SK-N-SH treated with all-trans-retinoic acid at 6 μM for 48 hours (cell line): Measurements from ENCODE around the gene MYBPC1.

ENCODE experiments used
- ATAC-seq: fragments of 200-7000 bp; cut with Tn5 transposase; 3 replicates; pipeline ENCODE4 v1.9.1; 2020; ENCODE audit warnings: mild to moderate bottlenecking, moderate library complexity
- ARNTL ChIP-seq: fragments of 450-650 bp; formaldehyde crosslinking; IDR thresholded peaks from 2 replicates; pipeline ENCODE4 v1.5.0; 2020; ENCODE audit warnings: low read depth, mild to moderate bottlenecking, moderate library complexity, borderline replicate concordance
- BACH2 ChIP-seq: fragments of 250-450 bp; sonication (Bioruptor Pico); IDR thresholded peaks from 2 replicates; pipeline ENCODE4 v1.9.0; 2021; ENCODE audit warnings: mild to moderate bottlenecking, borderline replicate concordance
- CREB5 ChIP-seq: fragments of 250-450 bp; sonication (Bioruptor Pico); IDR thresholded peaks from 2 replicates; pipeline ENCODE4 v1.5.1; 2020; ENCODE audit warnings: low read depth, mild to moderate bottlenecking, moderate library complexity
- CSDC2 ChIP-seq: fragments of 250-450 bp; sonication (Bioruptor Pico); IDR thresholded peaks from 2 replicates; pipeline ENCODE4 v1.5.0; 2020; ENCODE audit warnings: mild to moderate bottlenecking, moderate library complexity
- ESRRG ChIP-seq: fragments of 250-450 bp; sonication (Bioruptor Pico); IDR thresholded peaks from 2 replicates; pipeline ENCODE4 v1.6.1; 2021; ENCODE audit warnings: mild to moderate bottlenecking
- GLIS3 ChIP-seq: fragments of 250-450 bp; sonication (Bioruptor Pico); IDR thresholded peaks from 2 replicates; pipeline ENCODE4 v1.5.0; 2020; ENCODE audit warnings: mild to moderate bottlenecking, moderate library complexity
- ISL1 ChIP-seq: fragments of 250-450 bp; sonication (Bioruptor Pico); IDR thresholded peaks from 2 replicates; pipeline ENCODE4 v2.1.2; 2022; ENCODE audit warnings: mild to moderate bottlenecking, moderate library complexity
- OSR1 ChIP-seq: fragments of 250-450 bp; sonication (Bioruptor Pico); IDR thresholded peaks from 2 replicates; pipeline ENCODE4 v1.8.0; 2022; ENCODE audit warnings: moderate library complexity, mild to moderate bottlenecking, inconsistent platforms
- PPARA ChIP-seq: fragments of 250-450 bp; sonication (Bioruptor Pico); IDR thresholded peaks from 2 replicates; pipeline ENCODE4 v1.5.0; 2020; ENCODE audit warnings: mild to moderate bottlenecking, borderline replicate concordance
- RARB ChIP-seq: fragments of 250-450 bp; sonication (Bioruptor Pico); IDR thresholded peaks from 2 replicates; pipeline ENCODE4 v1.8.0; 2021; ENCODE audit warnings: mild to moderate bottlenecking, moderate library complexity
- SNAI2 ChIP-seq: fragments of 250-450 bp; sonication (Bioruptor Pico); IDR thresholded peaks from 2 replicates; pipeline ENCODE4 v1.5.0; 2020; ENCODE audit warnings: mild to moderate bottlenecking, moderate library complexity
- TOX ChIP-seq: fragments of 250-450 bp; sonication (Bioruptor Pico); IDR thresholded peaks from 2 replicates; pipeline ENCODE4 v1.8.0; 2021; ENCODE audit warnings: mild to moderate bottlenecking, moderate library complexity, borderline replicate concordance
- TSHZ2 ChIP-seq: fragments of 250-450 bp; sonication (Bioruptor Pico); IDR thresholded peaks from 2 replicates; pipeline ENCODE4 v1.5.0; 2020; ENCODE audit warnings: mild to moderate bottlenecking, moderate library complexity
- ZC3H10 ChIP-seq: fragments of 250-450 bp; sonication (Bioruptor Pico); IDR thresholded peaks from 2 replicates; pipeline ENCODE4 v1.5.1; 2021; ENCODE audit warnings: mild to moderate bottlenecking, moderate library complexity
- ZFP3 ChIP-seq: fragments of 250-450 bp; sonication (Bioruptor Pico); IDR thresholded peaks from 2 replicates; pipeline ENCODE4 v1.5.0; 2020; ENCODE audit warnings: mild to moderate bottlenecking, moderate library complexity
- ZFP30 ChIP-seq: fragments of 450-650 bp; formaldehyde crosslinking; IDR thresholded peaks from 2 replicates; pipeline ENCODE4 v1.5.0; 2022; ENCODE audit warnings: mild to moderate bottlenecking, moderate library complexity
- ZNF70 ChIP-seq: fragments of 450-650 bp; formaldehyde crosslinking; IDR thresholded peaks from 2 replicates; pipeline ENCODE4 v1.5.0; 2020; ENCODE audit warnings: mild to moderate bottlenecking, moderate library complexity
- ZNF8 ChIP-seq: fragments of 450-650 bp; formaldehyde crosslinking; IDR thresholded peaks from 2 replicates; pipeline ENCODE4 v1.5.0; 2020; ENCODE audit warnings: mild to moderate bottlenecking, moderate library complexity
- TF ChIP-seq, protein P1 (sequence below): fragments of 250-450 bp; sonication (Bioruptor Pico); IDR thresholded peaks from 2 replicates; pipeline ENCODE4 v1.5.1; 2021; ENCODE audit warnings: mild to moderate bottlenecking, moderate library complexity
- TF ChIP-seq, protein P2 (sequence below): fragments of 250-450 bp; sonication (Bioruptor Pico); IDR thresholded peaks from 2 replicates; pipeline ENCODE4 v1.8.0; 2021; ENCODE audit warnings: low read depth, mild to moderate bottlenecking, moderate library complexity, borderline replicate concordance
- TF ChIP-seq, protein P3 (sequence below): fragments of 250-450 bp; sonication (Bioruptor Pico); IDR thresholded peaks from 2 replicates; pipeline ENCODE4 v1.8.0; 2020; ENCODE audit warnings: mild to moderate bottlenecking, moderate library complexity, borderline replicate concordance

MYBPC1 gene

GRCh38 chr12:101650346-101651117 lies 55.8 kb downstream of the MYBPC1 start (continued):
- TF ChIP-seq OSR1 (CRISPR knock-in tag): no peak
- TF ChIP-seq, all 23 proteins: peak for 0

DNA sequence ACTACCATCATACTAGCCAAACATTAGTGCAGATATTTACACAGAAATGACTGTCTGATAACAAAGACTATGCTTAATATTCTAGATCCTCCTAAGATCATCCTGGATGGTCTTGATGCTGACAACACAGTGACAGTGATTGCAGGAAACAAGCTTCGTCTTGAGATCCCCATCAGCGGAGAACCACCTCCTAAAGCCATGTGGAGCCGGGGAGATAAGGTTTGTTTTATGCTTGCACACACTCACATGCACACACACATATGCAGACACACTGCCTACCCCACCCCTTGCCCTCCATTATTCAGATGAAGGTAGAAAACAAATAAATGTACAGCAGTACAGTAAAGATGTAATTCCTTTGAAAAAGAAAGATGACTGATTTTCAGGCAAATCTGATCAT lies 58.3 kb downstream of the MYBPC1 start:
- ATAC-seq: no peak
- TF ChIP-seq RARB (CRISPR knock-in tag): no peak
- no peak for TF ChIP-seq PPARA (CRISPR knock-in tag)
- TF ChIP-seq ESRRG (CRISPR knock-in tag): no peak
- no peak for TF ChIP-seq GLIS3 (CRISPR knock-in tag)
- no peak for TF ChIP-seq ARNTL
- TF ChIP-seq, protein P1, sequence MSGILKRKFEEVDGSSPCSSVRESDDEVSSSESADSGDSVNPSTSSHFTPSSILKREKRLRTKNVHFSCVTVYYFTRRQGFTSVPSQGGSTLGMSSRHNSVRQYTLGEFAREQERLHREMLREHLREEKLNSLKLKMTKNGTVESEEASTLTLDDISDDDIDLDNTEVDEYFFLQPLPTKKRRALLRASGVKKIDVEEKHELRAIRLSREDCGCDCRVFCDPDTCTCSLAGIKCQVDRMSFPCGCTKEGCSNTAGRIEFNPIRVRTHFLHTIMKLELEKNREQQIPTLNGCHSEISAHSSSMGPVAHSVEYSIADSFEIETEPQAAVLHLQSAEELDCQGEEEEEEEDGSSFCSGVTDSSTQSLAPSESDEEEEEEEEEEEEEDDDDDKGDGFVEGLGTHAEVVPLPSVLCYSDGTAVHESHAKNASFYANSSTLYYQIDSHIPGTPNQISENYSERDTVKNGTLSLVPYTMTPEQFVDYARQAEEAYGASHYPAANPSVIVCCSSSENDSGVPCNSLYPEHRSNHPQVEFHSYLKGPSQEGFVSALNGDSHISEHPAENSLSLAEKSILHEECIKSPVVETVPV: no peak
- no peak for TF ChIP-seq CREB5 (CRISPR knock-in tag)
- no peak for TF ChIP-seq ZNF8 (CRISPR knock-in tag)
- TF ChIP-seq ZFP3 (CRISPR knock-in tag): no peak
- TF ChIP-seq TOX: no peak
- TF ChIP-seq ISL1 (CRISPR knock-in tag): no peak
- no peak for TF ChIP-seq ZNF70 (CRISPR knock-in tag)
- no peak for TF ChIP-seq CSDC2 (CRISPR knock-in tag)
- TF ChIP-seq BACH2 (CRISPR knock-in tag): no peak
- no peak for TF ChIP-seq ZC3H10 (CRISPR knock-in tag)
- TF ChIP-seq, protein P2, sequence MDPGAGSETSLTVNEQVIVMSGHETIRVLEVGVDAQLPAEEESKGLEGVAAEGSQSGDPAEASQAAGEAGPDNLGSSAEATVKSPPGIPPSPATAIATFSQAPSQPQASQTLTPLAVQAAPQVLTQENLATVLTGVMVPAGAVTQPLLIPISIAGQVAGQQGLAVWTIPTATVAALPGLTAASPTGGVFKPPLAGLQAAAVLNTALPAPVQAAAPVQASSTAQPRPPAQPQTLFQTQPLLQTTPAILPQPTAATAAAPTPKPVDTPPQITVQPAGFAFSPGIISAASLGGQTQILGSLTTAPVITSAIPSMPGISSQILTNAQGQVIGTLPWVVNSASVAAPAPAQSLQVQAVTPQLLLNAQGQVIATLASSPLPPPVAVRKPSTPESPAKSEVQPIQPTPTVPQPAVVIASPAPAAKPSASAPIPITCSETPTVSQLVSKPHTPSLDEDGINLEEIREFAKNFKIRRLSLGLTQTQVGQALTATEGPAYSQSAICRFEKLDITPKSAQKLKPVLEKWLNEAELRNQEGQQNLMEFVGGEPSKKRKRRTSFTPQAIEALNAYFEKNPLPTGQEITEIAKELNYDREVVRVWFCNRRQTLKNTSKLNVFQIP (CRISPR knock-in tag): no peak
- TF ChIP-seq, protein P3, sequence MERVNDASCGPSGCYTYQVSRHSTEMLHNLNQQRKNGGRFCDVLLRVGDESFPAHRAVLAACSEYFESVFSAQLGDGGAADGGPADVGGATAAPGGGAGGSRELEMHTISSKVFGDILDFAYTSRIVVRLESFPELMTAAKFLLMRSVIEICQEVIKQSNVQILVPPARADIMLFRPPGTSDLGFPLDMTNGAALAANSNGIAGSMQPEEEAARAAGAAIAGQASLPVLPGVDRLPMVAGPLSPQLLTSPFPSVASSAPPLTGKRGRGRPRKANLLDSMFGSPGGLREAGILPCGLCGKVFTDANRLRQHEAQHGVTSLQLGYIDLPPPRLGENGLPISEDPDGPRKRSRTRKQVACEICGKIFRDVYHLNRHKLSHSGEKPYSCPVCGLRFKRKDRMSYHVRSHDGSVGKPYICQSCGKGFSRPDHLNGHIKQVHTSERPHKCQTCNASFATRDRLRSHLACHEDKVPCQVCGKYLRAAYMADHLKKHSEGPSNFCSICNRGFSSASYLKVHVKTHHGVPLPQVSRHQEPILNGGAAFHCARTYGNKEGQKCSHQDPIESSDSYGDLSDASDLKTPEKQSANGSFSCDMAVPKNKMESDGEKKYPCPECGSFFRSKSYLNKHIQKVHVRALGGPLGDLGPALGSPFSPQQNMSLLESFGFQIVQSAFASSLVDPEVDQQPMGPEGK (CRISPR knock-in tag): no peak
- no peak for TF ChIP-seq ZFP30 (CRISPR knock-in tag)
- TF ChIP-seq OSR1 (CRISPR knock-in tag): no peak

- no peak for ATAC-seq
- TF ChIP-seq OSR1 (CRISPR knock-in tag) (no peak), ESRRG (CRISPR knock-in tag) (no peak), RARB (CRISPR knock-in tag) (no peak), BACH2 (CRISPR knock-in tag) (no peak), PPARA (CRISPR knock-in tag) (no peak), CSDC2 (CRISPR knock-in tag) (no peak), TSHZ2 (CRISPR knock-in tag) (no peak), ARNTL (no peak), ZFP30 (CRISPR knock-in tag) (no peak), ISL1 (CRISPR knock-in tag) (no peak), ZC3H10 (CRISPR knock-in tag) (no peak), SNAI2 (CRISPR knock-in tag) (no peak)
- TF ChIP-seq, protein P3 (CRISPR knock-in tag): no peak
- TF ChIP-seq, all 23 proteins: peak for 0
Measured at GRCh38 chr12:101653503-101653902, 58.7 kb downstream of the MYBPC1 start.
